H1 (cell line): ENCODE results near the gene WDR43.

ENCODE experiments used
- ATF3 ChIP-seq: IDR thresholded peaks from 2 replicates; pipeline ENCODE4 v1.6.1; 2011; ENCODE audit warnings: low read depth, mild to moderate bottlenecking, low read length; ENCODE audit not compliant: insufficient read depth
- CBX8 ChIP-seq: fragments of 300-800, 300-1000 bp; sonication (generic); IDR thresholded peaks from 2 replicates; pipeline ENCODE4 v1.7.1; 2016; ENCODE audit warnings: low read depth, low read length, borderline replicate concordance
- CHD7 ChIP-seq: fragments of 300-600 bp; sonication (generic); IDR thresholded peaks from 2 replicates; pipeline ENCODE4 v1.7.1; 2012; ENCODE audit warnings: low read length, moderate library complexity, mild to moderate bottlenecking, inconsistent platforms; ENCODE audit not compliant: insufficient replicate concordance
- CTCF ChIP-seq, 3 experiments: IDR thresholded peaks; 1 replicate in 2 of 3; 2 replicates in 1 of 3; pipeline versions ENCODE4 v1.5.1 to v1.6.1; 2011; ENCODE audit warnings: low read length in 3 of 3, mild to moderate bottlenecking in 3 of 3, inconsistent platforms in 2 of 3, low read depth in 1 of 3, moderate library complexity in 1 of 3; ENCODE audit not compliant: insufficient read depth in 1 of 3; ENCODE audit errors: control extremely low read depth in 1 of 3
- RAD21 ChIP-seq, 2 experiments: IDR thresholded peaks in 1 of 2; conservative IDR thresholded peaks in 1 of 2; 2 replicates each; pipeline ENCODE4 v1.6.1; 2011; ENCODE audit warnings: low read depth in 2 of 2, low read length in 2 of 2, improper control_type of control experiment in 1 of 2, inconsistent platforms in 1 of 2, mild to moderate bottlenecking in 1 of 2, moderate library complexity in 1 of 2
- ZNF274 ChIP-seq: IDR thresholded peaks from 2 replicates; pipeline ENCODE4 v1.7.0; 2012; ENCODE audit warnings: low read length, borderline replicate concordance; ENCODE audit errors: extremely low read depth
- TF ChIP-seq, protein P1 (sequence below): IDR thresholded peaks from 2 replicates; pipeline ENCODE4 v1.6.1; 2012; ENCODE audit warnings: low read length, inconsistent platforms

- TF ChIP-seq ATF3 (no peak), CTCF (IDR thresholded peaks at IDR 0.05; ENCODE audit: control extremely low read depth in 1 of 3, insufficient read depth in 1 of 3, low read depth in 1 of 3, low read length in 3 of 3) (no peak), RAD21 (IDR thresholded peaks at IDR 0.05 in 1 of 2, conservative IDR thresholded peaks at IDR 0.05 in 1 of 2; ENCODE audit: low read depth in 2 of 2, low read length in 2 of 2) (no peak), CHD7 (no peak), CBX8 (no peak), ZNF274 (no peak)
- TF ChIP-seq, protein P1, sequence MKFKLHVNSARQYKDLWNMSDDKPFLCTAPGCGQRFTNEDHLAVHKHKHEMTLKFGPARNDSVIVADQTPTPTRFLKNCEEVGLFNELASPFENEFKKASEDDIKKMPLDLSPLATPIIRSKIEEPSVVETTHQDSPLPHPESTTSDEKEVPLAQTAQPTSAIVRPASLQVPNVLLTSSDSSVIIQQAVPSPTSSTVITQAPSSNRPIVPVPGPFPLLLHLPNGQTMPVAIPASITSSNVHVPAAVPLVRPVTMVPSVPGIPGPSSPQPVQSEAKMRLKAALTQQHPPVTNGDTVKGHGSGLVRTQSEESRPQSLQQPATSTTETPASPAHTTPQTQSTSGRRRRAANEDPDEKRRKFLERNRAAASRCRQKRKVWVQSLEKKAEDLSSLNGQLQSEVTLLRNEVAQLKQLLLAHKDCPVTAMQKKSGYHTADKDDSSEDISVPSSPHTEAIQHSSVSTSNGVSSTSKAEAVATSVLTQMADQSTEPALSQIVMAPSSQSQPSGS, result no peak
These were observed 25.9 kb upstream of the WDR43 start for GRCh38 chr2:28868611-28869010.
